Hematopoietic multipotent progenitor cell treated with erythropoietin and hydrocortisone succinate and interleukin-3 and kit ligand, for 4 days (in vitro differentiated cells): ENCODE results near the gene SUSD1.
"Not testable (repeated sequence)": the region's sequence is repeated elsewhere in the genome, so short reads cannot be mapped to it uniquely, and the experiment has no call there.

Source experiments
- DNase-seq: peaks from one replicate; pipeline ENCODE4 v3.0.0-alpha.2; 2015

Gene SUSD1

GRCh38 chr9:112173489-112174221, 1.4 kb downstream of the SUSD1 start:
- no peak for DNase-seq

- DNase-seq, result peak; percentile 80
Observed at GRCh38 chr9:112170968-112171367, 4.1 kb downstream of the SUSD1 start.

DNA sequence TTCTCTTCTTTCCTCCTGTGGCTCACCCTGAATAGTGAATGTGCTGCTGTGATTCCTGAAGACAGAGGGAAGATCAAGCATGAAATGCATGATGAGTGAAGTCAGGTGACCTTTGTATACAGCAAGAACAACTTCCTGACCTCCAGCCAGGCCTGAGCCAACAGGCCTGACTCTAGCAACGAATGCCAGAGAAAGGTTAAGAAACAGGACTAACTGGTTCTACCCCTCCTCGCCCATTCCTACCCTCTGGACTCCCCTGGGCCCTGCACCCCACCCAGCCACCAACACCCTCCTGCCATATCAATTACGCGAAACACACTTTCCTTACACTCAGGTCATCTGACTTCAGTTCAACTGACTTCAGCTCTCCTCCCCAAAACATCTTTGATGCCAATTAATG, 4.9 kb downstream of the SUSD1 start:
- no peak for DNase-seq

DNA sequence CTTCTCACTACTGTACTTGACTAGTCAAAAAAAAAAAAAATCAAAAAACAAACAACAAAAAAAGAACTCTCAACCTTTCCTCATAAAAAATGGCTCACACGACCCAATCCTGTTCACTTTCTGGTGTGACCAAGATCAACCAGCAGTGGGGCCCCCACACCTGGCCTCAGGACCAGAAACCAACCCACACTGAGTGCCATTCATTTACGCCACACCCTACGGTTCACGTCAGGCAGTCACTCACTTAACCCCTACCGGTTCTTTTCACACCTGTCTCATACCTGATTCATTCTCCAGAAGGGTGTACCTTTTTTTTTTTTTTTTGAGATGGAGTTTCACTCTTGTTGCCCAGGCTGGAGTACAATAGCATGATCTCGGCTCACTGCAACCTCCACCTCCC, 5.7 kb downstream of the SUSD1 start:
- DNase-seq, result no peak

- no peak for DNase-seq
Observed at GRCh38 chr9:112168197-112168596, 6.9 kb downstream of the SUSD1 start.

DNA sequence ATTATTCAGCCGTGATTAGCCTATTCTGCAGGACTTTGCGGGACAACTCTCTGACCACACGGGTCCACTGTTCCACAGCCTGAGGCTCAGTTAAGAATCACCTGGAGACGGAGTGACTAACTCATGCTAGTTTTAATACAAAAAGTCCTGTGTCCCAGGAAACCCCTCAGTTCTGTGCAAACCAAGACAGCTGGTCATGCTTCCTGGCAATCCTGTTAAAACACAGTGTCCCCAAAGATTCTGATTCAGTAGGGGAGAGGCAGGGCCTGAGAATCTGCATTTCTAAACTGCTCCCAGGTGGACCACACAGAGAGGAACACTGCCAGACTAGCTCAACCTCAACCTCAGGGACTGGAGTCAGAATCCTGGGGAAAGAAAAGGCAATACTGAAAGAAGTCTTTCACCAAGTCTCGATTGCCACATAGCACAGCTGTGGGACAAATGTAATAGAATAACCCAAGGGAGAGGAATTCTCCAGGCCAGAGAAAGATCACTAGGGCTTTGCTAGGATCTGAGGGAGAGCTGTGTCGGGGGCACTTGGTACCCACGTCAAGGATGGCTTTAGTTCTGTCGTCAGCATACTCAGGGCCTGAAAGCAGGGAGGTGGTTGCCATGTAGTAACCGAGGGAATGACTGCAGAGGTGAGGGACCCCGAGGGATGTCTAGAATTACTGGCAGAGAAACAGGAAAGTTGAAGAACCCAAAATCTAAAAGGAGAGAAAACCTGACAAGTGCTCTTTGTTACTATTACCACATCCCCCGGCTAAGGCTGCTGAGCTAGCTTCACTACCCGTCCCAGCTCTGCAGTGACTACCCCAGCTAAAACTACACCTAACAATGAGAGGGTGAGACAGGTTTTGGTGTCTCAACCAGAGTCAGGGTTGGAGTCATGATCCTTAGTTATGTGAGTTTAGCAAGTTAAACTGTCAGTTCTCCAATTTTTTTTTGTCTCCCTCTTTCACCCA, 8.6 kb downstream of the SUSD1 start:
- DNase-seq, result no peak

- peak; percentile 75 for DNase-seq
Observed at GRCh38 chr9:112162621-112163413, 12.3 kb downstream of the SUSD1 start.

DNA sequence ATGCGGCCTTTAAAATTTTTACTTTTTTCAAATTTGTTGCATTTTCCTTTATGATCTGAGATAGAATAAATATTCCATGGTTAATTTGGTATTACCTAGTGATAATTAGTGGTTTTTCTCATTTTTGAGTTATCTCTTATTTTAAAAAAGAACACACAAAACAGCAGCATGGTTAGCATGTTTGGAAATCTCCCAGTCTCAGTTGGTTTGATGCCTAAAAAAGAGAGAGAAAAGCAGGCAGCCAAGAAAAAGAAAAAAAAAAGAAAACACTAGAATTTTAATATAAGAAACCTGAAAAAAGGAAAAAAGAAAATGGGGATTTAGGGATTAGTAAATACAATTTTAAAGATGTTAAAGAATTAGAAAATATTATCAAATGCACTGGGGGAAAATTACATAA, 15.3 kb downstream of the SUSD1 start:
- DNase-seq, result no peak

DNA sequence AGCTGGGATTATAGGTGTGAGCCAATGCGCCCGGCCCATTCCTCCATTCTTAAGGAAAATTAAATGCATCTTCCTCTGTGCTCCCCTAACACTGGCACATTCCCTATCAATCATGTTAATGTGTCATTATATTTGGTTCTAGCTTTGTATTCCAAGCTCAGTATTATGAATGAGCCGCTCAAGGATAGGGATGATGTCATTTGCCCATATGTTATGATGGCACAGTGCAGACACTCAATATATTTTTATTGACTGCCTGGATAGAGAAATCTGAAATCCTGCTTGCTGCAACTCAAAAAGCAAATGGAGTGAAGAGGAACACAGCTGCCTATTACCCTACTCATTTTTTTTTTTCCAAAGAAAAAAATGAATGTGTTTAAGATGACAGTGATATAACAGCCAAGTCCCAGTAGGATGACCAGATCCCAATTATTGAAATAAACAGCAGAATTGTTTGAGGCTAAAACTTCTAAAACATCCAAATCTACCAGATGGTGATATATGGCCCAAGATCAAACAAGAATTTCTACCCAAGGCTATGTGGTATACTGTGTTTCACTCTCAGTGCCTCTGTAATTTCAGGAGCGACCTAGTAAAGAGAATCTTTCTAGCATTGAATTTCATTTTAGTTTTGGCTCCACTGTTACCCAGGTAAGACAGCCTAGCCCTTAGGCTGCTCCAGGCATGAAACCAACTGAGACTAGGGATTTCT, 16.3 kb downstream of the SUSD1 start:
- no peak for DNase-seq

- no peak for DNase-seq
Observed at GRCh38 chr9:112157961-112158360, 17.1 kb downstream of the SUSD1 start.

GRCh38 chr9:112157087-112157486, 18.0 kb downstream of the SUSD1 start:
- no peak for DNase-seq

DNA sequence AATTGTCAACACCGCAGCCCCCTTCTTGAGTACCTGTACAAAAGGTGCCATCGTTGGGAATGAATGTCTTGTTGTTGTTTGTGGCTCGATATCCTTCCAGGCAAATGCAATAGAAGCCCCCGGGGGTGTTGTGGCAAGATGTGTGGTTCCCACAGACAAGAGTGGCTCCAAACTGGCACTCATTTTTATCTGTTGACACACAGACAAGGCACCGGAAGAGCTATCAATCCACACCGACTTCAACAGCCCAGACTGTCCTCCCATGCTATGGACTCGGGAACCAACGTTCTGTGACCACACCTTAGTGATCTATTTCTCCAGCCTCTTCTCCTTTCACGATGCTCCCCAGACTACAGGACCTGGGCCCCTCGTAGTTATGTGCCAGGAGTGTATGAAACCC, 25.9 kb downstream of the SUSD1 start:
- peak; percentile 71 for DNase-seq

DNA sequence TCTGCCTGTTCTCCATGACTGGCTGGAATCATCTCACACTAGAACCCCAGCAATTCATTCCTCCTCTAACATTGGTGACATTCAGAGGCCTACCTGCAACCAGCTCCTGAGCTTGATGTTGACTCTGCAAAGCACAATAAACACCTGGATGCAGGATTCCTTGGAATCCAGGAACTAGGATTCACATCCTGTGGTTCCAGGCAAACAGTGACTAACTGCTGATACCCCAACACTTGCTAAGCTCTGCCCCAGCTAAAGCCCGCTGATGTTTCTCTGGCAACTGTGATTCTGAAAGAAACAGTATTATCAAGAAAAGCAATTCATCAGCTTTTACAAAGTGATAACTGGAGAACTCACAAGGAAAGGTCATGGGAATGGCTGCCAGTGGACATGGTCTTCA, 29.2 kb downstream of the SUSD1 start:
- no peak for DNase-seq

DNA sequence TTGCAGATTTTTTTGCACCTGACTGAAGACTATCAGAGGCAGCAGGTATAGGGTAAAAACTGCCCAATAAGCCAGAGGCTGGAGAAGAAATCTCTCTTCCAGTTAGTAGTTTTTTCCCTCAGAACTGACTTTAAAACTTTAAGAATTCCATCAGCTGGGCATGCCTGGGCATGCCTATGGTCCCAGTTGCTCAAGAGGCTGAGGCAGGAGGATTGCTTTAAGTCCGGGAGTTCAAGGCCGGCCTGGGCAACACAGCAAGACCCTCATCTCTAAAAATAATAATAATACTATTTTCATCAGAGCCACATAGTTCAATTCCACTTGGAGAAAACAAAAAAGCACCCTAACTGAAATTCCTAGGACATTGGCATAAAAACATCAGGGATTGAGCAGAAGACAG, 30.3 kb downstream of the SUSD1 start:
- DNase-seq, result no peak

- no peak for DNase-seq
Observed at GRCh38 chr9:112142420-112142819, 32.7 kb downstream of the SUSD1 start.

- no peak for DNase-seq
Observed at GRCh38 chr9:112140936-112141335, 34.2 kb downstream of the SUSD1 start.

GRCh38 chr9:112137066-112137465, 38.0 kb downstream of the SUSD1 start:
- DNase-seq, result no peak

- DNase-seq, result peak; percentile 31
Observed at GRCh38 chr9:112135706-112136105, 39.4 kb downstream of the SUSD1 start.

GRCh38 chr9:112133806-112134205, 41.3 kb downstream of the SUSD1 start:
- DNase-seq, result not testable (repeated sequence)

DNA sequence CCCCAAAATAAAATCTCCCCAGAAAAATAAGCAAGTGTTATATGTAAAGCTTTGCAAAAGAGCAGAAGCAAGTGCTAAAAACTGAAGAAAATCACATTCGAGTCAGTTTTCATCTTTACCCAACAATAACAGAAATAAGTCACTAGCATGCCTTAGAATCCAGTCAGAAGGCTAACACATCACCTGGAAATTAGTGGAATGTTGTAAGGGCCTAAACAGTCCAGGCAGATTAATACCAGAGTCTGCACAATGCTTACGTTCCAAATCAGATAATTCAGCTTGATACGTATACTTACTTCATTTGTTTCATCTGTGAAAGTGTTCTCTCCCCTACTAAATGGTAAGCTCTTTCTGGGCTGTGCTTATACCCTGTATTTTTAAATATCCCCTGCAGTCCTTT, 42.7 kb downstream of the SUSD1 start:
- DNase-seq, result no peak

DNA sequence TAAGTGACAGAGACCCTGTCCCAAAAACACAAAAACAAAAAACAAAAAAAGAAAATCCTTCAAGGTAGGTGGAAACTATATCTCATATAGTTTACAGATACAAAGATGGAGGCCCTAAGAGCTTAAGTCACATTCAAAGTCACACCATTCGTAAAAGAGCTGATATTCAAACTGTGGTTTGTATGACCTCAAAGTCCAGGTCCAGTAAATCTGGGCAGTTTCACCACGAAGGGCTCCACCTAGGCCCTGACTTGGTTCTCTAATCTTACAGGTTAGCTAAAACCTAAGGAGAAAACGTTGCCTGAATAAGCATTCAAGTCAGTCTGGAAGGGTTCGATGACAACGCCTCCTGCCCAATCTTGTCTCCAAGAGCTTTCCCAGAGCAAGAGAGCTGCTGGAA, 44.1 kb downstream of the SUSD1 start:
- DNase-seq, result no peak

DNA sequence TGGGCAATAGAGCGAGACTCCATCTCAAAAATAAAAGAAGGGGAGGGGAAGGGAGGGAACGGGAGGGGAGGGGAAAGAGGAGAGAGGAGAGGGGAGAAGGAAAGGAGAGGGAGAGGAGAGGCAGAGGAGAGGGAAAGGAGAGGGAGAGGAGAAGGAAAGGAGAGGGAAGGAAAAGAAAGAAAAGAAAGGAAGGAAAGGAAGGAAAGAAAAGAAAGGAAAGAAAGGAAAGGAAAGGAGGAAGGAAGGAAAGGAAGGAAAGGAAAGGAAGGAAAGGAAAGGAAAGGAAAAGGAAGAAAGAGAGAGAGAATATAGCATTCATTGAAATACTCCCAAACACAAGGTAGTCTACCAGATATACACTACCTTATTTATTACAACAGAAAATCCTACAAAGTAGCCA, 44.8 kb downstream of the SUSD1 start:
- no peak for DNase-seq

- DNase-seq, result no peak
Observed at GRCh38 chr9:112129246-112129645, 45.9 kb downstream of the SUSD1 start.
